Right kidney (tissue), 1 donor: Measurements from ENCODE around the gene PLEKHH3.

Source experiments
- DNase-seq: peaks from one replicate; pipeline ENCODE4 v3.0.0-alpha.2; 2016

The PLEKHH3 gene

GRCh38 chr17:42687707-42688320 is 11.0 kb upstream of the PLEKHH3 start:
- DNase-seq = no peak

GRCh38 chr17:42686520-42687128 is 9.8 kb upstream of the PLEKHH3 start:
- no peak for DNase-seq

- DNase-seq = no peak
Observed at GRCh38 chr17:42685831-42686230, 9.0 kb upstream of the PLEKHH3 start.

- peak; percentile 61 for DNase-seq
Observed at GRCh38 chr17:42684929-42685556, 8.2 kb upstream of the PLEKHH3 start.

- peak; percentile 47 for DNase-seq
Observed at GRCh38 chr17:42683407-42684034, 6.7 kb upstream of the PLEKHH3 start.

GRCh38 chr17:42682722-42683403 is 6.1 kb upstream of the PLEKHH3 start:
- peak; percentile 87 for DNase-seq

GRCh38 chr17:42681976-42682721 is 5.4 kb upstream of the PLEKHH3 start, which contains the start of gene CNTNAP1:
Gene CNTNAP1 (plus strand): TSS chr17:42682531. CDS start chr17:42682830, 299 bp downstream.
- no peak for DNase-seq

GRCh38 chr17:42680331-42680808 is 3.6 kb upstream of the PLEKHH3 start:
- DNase-seq = no peak

- DNase-seq = peak; percentile 97
Observed at GRCh38 chr17:42679492-42680330, 2.9 kb upstream of the PLEKHH3 start.

- DNase-seq = peak; percentile 52
Observed at GRCh38 chr17:42678951-42679491, 2.2 kb upstream of the PLEKHH3 start.

- peak; percentile 98 for DNase-seq
Observed at GRCh38 chr17:42677921-42678781, 1.4 kb upstream of the PLEKHH3 start.

- peak; percentile 88 for DNase-seq
Observed at GRCh38 chr17:42677012-42677857, 441 bp upstream of the PLEKHH3 start.

GRCh38 chr17:42675965-42676423 is 800 bp downstream of the PLEKHH3 start:
- DNase-seq = peak; percentile 85

GRCh38 chr17:42675348-42675964 is 1.3 kb downstream of the PLEKHH3 start:
- DNase-seq = peak; percentile 45

- DNase-seq = no peak
Observed at GRCh38 chr17:42674755-42675347, 1.9 kb downstream of the PLEKHH3 start.

GRCh38 chr17:42673885-42674754 is 2.7 kb downstream of the PLEKHH3 start:
- no peak for DNase-seq
